Measurements from ENCODE around the gene VAPA.

- TF ChIP-seq POLR2A (IDR thresholded peaks at IDR 0.05), result no peak
- TF ChIP-seq POLR2AphosphoS5 (IDR thresholded peaks at IDR 0.05), result no peak
- no peak for TF ChIP-seq CTCF (IDR thresholded peaks at IDR 0.05)
- TF ChIP-seq EP300 (IDR thresholded peaks at IDR 0.05), result no peak
These were observed 46.6 kb downstream of the VAPA start for GRCh38 chr18:9960258-9960904.

All from gastroesophageal sphincter (tissue), 3 donors.